Adrenal gland (tissue), 5 donors: ENCODE results near the gene MCU.

ENCODE experiments used
- CTCF ChIP-seq, 6 experiments: fragments of 450-650 bp in 4 of 6; fragments of 200-600 bp in 2 of 6; sonication (generic) in 1 of 6; IDR thresholded peaks; 1 replicate in 5 of 6; 2 replicates in 1 of 6; pipeline versions ENCODE4 v1.5.1 to v1.8.0; 2016 to 2021; ENCODE audit warnings: antibody characterized with exemption in 6 of 6, mild to moderate bottlenecking in 2 of 6, moderate library complexity in 1 of 6
- POLR2A ChIP-seq, 2 donors: fragments of 450-650 bp; IDR thresholded peaks; one replicate each; pipeline ENCODE4 v1.6.1; 2017; ENCODE audit warnings: antibody characterized with exemption in 2 of 2, mild to moderate bottlenecking in 2 of 2, moderate library complexity in 1 of 2
- donor health status: DM: no; HTN: no; CAD: no.

DNA sequence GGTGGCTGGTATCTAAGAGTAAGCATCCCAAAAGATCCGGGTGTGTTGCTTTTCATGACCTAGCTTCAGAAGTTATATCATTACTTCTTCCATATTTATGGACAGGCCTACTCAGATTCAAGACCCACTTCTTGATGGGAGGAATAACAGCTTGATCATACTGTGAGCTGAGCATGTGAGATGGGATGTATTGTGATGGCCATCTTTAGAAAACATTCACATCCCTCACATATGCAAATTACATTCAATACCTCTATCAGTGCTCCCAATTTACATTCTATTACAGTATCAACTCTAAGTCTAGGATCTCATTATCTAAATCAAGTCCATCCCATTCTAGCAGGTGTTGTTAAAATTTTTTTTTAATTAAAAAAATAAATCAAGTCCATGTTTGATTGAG lies 101.8 kb downstream of the MCU start:
- no peak for TF ChIP-seq POLR2A (IDR thresholded peaks at IDR 0.05)
- TF ChIP-seq CTCF (IDR thresholded peaks at IDR 0.05), result no peak
